ENCODE data around the gene PPT1. TPM values are rescaled to one million over a fixed set of nuclear protein-coding genes. Genes with fewer than 3 reads are reported as not detected.
A peak's percentile ranks its signal among the peaks of the same experiment; 100 is the strongest.

PPT1 gene
- total RNA-seq (2014; rRNA removed; shearing (Covaris generic)), result 202 and 234 TPM in 2 replicates
- 59.4 and 67.4 TPM in 2 replicates for polyA plus RNA-seq (2016; fragmentation: Nextera tagmentation; extraction: Ambion mirVana)
- long read RNA-seq, full-length matches to known transcripts, result 155 of 160 reads
- long read RNA-seq, partial matches to known transcripts, result 2 of 160 reads
- long read RNA-seq, other reads (novel, unspliced or antisense), result 3 of 160 reads

GRCh38 chr1:40096977-40097782 is at the start of gene PPT1:
PPT1 (minus strand) TSS chr1:40097252; CDS start chr1:40097238, 14 bp downstream.
- Histone ChIP-seq H3K4me2 (peak within 1 kb of the TSS; percentile 87), H2AFZ (peak within 1 kb of the TSS; percentile 99), H4K20me1 (replicated peaks; ENCODE audit: insufficient read depth) (peaks cover 13% of the 10 kb centered on the region; the same call in 1 of the 2 replicates), H3K36me3 (ENCODE audit: insufficient read depth) (0 out of 2 replicates have a peak, but pooled peaks cover 2% of the 10 kb centered on the region), H3K27me3 (ENCODE audit: insufficient read depth) (no peaks in the 10 kb centered on the region), H3K27ac (ENCODE audit: low read depth) (no peak within 1 kb of the TSS), H3F3A (replicated peaks; ENCODE audit: low read depth) (no peaks in the 10 kb centered on the region), H3K9me2 (ENCODE audit: insufficient read depth) (no peaks in the 10 kb centered on the region), H3K4me3 (peak within 1 kb of the TSS; percentile 95), H3K79me2 (replicated peaks; ENCODE audit: insufficient read depth) (peaks cover 42% of the 10 kb centered on the region), H3K4me1 (ENCODE audit: insufficient read depth) (peaks cover 7% of the 10 kb centered on the region; the same call in 1 of the 2 replicates)
- peak within 1 kb of the TSS; percentile 95 for H3K27ac Mint-ChIP-seq
- H3K27me3 Mint-ChIP-seq (ENCODE audit: insufficient read depth, low read depth, poor library complexity), result no peaks in the 10 kb centered on the region
- ATAC-seq (peak; percentile 99), DNase-seq (ENCODE audit: low spot score) (peak; percentile 91)
- peaks cover under 1% of the 10 kb centered on the region; the same call in 1 of the 3 replicates for H3K9me3 Mint-ChIP-seq
- peak within 1 kb of the TSS; percentile 95 for H3K4me3 Mint-ChIP-seq
- H3K4me1 Mint-ChIP-seq, result peaks cover 8% of the 10 kb centered on the region; the same call in 2 of the 3 replicates
- H3K36me3 Mint-ChIP-seq (ENCODE audit: low read depth), result peaks cover 5% of the 10 kb centered on the region; the same call in 1 of the 3 replicates
- TF ChIP-seq POLR2AphosphoS5 (IDR thresholded peaks at IDR 0.05; ENCODE audit: low read depth), result peak; percentile 71; the same call in 1 of the 2 replicates
- no peak for TF ChIP-seq NANOG (IDR thresholded peaks at IDR 0.05; ENCODE audit: borderline replicate concordance)

- peaks cover 9% of the 10 kb centered on the region; the same call in 1 of the 2 replicates for H3K27me3 ChIP-seq (ENCODE audit: insufficient read depth)
- no peaks in the 10 kb centered on the region for H3K36me3 Mint-ChIP-seq (ENCODE audit: low read depth)
Observed at GRCh38 chr1:40143891-40144575, 47.0 kb upstream of the PPT1 start.

More at GRCh38 chr1:40143891-40144575, 47.0 kb upstream of the PPT1 start:
- Histone ChIP-seq H4K20me1 (replicated peaks; ENCODE audit: insufficient read depth) (no peaks in the 10 kb centered on the region), H3K9me2 (ENCODE audit: insufficient read depth) (no peaks in the 10 kb centered on the region), H3K27ac (ENCODE audit: low read depth) (no peak overlapping the region), H3K4me2 (no peak overlapping the region), H3K79me2 (replicated peaks; ENCODE audit: insufficient read depth) (no peaks in the 10 kb centered on the region), H3K4me1 (ENCODE audit: insufficient read depth) (peaks cover 6% of the 10 kb centered on the region; the same call in 1 of the 2 replicates), H3K4me3 (no peak overlapping the region), H2AFZ (peak overlapping the region; percentile 64; the same call in 1 of the 2 replicates), H3K36me3 (ENCODE audit: insufficient read depth) (no peaks in the 10 kb centered on the region), H3F3A (replicated peaks; ENCODE audit: low read depth) (no peaks in the 10 kb centered on the region)
- peak overlapping the region; percentile 81; the same call in 1 of the 2 replicates for H3K27ac Mint-ChIP-seq
- H3K4me1 Mint-ChIP-seq, result peaks cover 4% of the 10 kb centered on the region; the same call in 2 of the 3 replicates
- H3K9me3 Mint-ChIP-seq, result no peaks in the 10 kb centered on the region
- no peak for TF ChIP-seq STAT1 (IDR thresholded peaks at IDR 0.05; ENCODE audit: unreplicated experiment)
- TF ChIP-seq, protein P1, sequence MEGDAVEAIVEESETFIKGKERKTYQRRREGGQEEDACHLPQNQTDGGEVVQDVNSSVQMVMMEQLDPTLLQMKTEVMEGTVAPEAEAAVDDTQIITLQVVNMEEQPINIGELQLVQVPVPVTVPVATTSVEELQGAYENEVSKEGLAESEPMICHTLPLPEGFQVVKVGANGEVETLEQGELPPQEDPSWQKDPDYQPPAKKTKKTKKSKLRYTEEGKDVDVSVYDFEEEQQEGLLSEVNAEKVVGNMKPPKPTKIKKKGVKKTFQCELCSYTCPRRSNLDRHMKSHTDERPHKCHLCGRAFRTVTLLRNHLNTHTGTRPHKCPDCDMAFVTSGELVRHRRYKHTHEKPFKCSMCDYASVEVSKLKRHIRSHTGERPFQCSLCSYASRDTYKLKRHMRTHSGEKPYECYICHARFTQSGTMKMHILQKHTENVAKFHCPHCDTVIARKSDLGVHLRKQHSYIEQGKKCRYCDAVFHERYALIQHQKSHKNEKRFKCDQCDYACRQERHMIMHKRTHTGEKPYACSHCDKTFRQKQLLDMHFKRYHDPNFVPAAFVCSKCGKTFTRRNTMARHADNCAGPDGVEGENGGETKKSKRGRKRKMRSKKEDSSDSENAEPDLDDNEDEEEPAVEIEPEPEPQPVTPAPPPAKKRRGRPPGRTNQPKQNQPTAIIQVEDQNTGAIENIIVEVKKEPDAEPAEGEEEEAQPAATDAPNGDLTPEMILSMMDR (conservative IDR thresholded peaks at IDR 0.05; ENCODE audit: low read depth in 2 of 2), result peak; percentile 84 to 88
- H3K4me3 Mint-ChIP-seq, result peak overlapping the region; percentile 43; the same call in 2 of the 3 replicates
- H3K27me3 Mint-ChIP-seq (ENCODE audit: insufficient read depth, low read depth, poor library complexity), result peaks cover 2% of the 10 kb centered on the region
- DNase-seq (ENCODE audit: low spot score), result peak; percentile 97
- ATAC-seq, result peak; percentile 100
